ENCODE results near the gene CAPZA3.

GRCh38 chr12:18719922-18720510 is 17.9 kb upstream of the CAPZA3 start:
- TF ChIP-seq SMC3 (conservative IDR thresholded peaks at IDR 0.05; ENCODE audit: poor library complexity) = no peak
- no peak for TF ChIP-seq CTCF (IDR thresholded peaks at IDR 0.05; ENCODE audit: poor library complexity, severe bottlenecking)
- no peak for TF ChIP-seq EZH2 (IDR thresholded peaks at IDR 0.05; ENCODE audit: borderline replicate concordance, insufficient read depth, low read length, poor library complexity, severe bottlenecking)
- no peak for TF ChIP-seq POLR2AphosphoS5 (IDR thresholded peaks at IDR 0.05)
- TF ChIP-seq EP300 (conservative IDR thresholded peaks at IDR 0.05; ENCODE audit: poor library complexity, severe bottlenecking) = no peak

Data from neural cell (in vitro differentiated cells).